SH-SY5Y (cell line): ENCODE measurements around the gene TRIM44.

ENCODE experiments used
- GATA2 ChIP-seq: IDR thresholded peaks from 2 replicates; pipeline ENCODE4 v1.6.1; 2011; ENCODE audit warnings: mild to moderate bottlenecking, low read depth, low read length
- GATA3 ChIP-seq: IDR thresholded peaks from 2 replicates; pipeline ENCODE4 v1.6.1; 2011; ENCODE audit warnings: low read depth, mild to moderate bottlenecking, low read length, moderate library complexity

DNA sequence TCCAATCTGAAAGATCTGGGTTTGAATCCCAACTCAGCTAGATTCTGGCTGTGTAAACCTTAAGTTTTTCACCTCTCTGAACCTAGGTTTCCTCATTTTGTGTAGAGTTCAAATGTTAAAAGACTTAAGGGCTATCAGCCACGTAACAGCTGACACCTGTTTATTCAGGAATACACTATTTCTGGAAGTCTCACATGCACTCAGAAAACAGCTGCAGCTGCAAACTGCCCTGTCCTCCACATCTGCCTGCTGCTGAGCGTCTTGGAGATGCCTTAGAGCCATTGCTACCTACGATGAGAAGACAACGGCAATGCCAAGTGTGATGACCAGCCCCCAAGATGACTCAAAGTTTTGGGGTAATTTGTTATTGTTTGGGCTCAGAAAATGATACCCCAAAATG lies 6.7 kb upstream of the TRIM44 start:
- TF ChIP-seq GATA2 = no peak
- TF ChIP-seq GATA3 = no peak
